Measurements from ENCODE around the gene RBM20. TPM values are rescaled to one million over a fixed set of nuclear protein-coding genes. Genes with fewer than 3 reads are reported as not detected.

The RBM20 gene
- total and polyA plus RNA-seq, 2 of the 13 experiments (the other 11 are each of a cell fraction or from before 2014, with no cell fraction given) = 0.02 to 0.22 TPM

DNA sequence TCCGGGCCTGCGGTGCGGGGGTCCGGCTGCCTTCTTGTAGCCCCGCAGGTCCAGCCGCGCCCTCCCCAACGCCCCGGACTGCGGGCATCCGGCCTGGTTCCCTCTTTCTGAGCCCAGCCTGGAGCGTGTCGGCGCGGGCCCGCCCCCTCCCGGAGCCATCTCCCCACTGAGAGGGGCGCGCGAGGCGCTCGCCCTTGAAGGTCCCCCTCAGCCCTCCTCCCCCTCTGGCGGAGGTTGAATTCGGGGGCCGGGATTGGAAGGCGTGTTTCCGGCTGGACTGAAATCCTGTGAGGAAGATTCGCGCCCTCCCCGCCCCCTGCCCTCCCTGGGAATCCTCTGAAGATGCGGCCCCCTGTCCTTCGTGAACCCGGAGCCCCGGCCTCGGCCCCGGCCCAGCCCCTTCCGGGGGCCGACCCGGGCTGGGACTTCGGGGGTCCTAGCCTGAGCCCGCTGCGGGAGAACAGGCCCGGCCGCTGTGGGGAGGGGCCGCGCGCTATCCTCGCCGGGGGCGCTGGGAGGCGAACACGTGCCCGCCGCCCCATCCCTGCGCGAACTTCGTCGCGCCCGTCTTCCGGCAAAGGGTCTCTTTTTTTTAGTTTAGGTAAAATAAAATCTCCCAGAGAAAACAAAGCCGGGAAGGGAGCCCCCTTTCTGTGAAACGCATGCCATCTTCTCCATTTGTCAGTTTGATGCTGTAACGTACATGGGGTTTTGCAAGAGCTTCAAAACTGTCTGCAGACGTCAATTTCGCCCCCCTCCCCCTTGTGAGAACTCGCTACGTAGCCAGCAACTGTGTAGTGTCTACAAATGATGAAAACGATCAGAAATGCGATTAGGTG is 228.2 kb downstream of the RBM20 start (continued):
- no peak for TF ChIP-seq MAZ (IDR thresholded peaks at IDR 0.05; ENCODE audit: borderline replicate concordance, low read depth, low read length)
- TF ChIP-seq MAZ (CRISPR knock-in tag; IDR thresholded peaks at IDR 0.05; ENCODE audit: low read depth) = 0 out of 2 replicates have a peak, but pooled peaks have one; percentile 36
- no peak; the same call in 1 of the 2 replicates for TF ChIP-seq PRDM15 (CRISPR knock-in tag; IDR thresholded peaks at IDR 0.05)
- TF ChIP-seq ZNF782 (CRISPR knock-in tag; IDR thresholded peaks at IDR 0.05; ENCODE audit: borderline replicate concordance) = no peak
- TF ChIP-seq KAT7 (CRISPR knock-in tag; IDR thresholded peaks at IDR 0.05; ENCODE audit: borderline replicate concordance) = no peak
- no peak for TF ChIP-seq PHF5A (CRISPR knock-in tag; IDR thresholded peaks at IDR 0.05; ENCODE audit: low read depth, unreplicated experiment)
- TF ChIP-seq, protein P1, sequence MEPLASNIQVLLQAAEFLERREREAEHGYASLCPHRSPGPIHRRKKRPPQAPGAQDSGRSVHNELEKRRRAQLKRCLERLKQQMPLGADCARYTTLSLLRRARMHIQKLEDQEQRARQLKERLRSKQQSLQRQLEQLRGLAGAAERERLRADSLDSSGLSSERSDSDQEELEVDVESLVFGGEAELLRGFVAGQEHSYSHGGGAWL (CRISPR knock-in tag; IDR thresholded peaks at IDR 0.05) = peak; percentile 79
- TF ChIP-seq KLF9 (CRISPR knock-in tag; IDR thresholded peaks at IDR 0.05; ENCODE audit: low read depth) = no peak
- TF ChIP-seq ZNF10 (CRISPR knock-in tag; IDR thresholded peaks at IDR 0.05; ENCODE audit: borderline replicate concordance, low read depth) = no peak
- peak; percentile 6; the same call in 1 of the 2 replicates for TF ChIP-seq HDAC2 (CRISPR knock-in tag; IDR thresholded peaks at IDR 0.05)
- TF ChIP-seq MTERF4 (CRISPR knock-in tag; IDR thresholded peaks at IDR 0.05) = no peak
- no peak for TF ChIP-seq THAP7 (CRISPR knock-in tag; IDR thresholded peaks at IDR 0.05)
- TF ChIP-seq, protein P2, sequence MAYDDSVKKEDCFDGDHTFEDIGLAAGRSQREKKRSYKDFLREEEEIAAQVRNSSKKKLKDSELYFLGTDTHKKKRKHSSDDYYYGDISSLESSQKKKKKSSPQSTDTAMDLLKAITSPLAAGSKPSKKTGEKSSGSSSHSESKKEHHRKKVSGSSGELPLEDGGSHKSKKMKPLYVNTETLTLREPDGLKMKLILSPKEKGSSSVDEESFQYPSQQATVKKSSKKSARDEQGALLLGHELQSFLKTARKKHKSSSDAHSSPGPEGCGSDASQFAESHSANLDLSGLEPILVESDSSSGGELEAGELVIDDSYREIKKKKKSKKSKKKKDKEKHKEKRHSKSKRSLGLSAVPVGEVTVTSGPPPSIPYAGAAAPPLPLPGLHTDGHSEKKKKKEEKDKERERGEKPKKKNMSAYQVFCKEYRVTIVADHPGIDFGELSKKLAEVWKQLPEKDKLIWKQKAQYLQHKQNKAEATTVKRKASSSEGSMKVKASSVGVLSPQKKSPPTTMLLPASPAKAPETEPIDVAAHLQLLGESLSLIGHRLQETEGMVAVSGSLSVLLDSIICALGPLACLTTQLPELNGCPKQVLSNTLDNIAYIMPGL (CRISPR knock-in tag; IDR thresholded peaks at IDR 0.05; ENCODE audit: borderline replicate concordance in 1 of 2, low read depth in 1 of 2) = 0 out of 4 replicates have a peak, but pooled peaks of 1 of the 2 experiments have one; percentile 52
- no peak for TF ChIP-seq ZNF17 (CRISPR knock-in tag; IDR thresholded peaks at IDR 0.05)
- TF ChIP-seq ZNF768 (CRISPR knock-in tag; IDR thresholded peaks at IDR 0.05) = no peak
- TF ChIP-seq, protein P3, sequence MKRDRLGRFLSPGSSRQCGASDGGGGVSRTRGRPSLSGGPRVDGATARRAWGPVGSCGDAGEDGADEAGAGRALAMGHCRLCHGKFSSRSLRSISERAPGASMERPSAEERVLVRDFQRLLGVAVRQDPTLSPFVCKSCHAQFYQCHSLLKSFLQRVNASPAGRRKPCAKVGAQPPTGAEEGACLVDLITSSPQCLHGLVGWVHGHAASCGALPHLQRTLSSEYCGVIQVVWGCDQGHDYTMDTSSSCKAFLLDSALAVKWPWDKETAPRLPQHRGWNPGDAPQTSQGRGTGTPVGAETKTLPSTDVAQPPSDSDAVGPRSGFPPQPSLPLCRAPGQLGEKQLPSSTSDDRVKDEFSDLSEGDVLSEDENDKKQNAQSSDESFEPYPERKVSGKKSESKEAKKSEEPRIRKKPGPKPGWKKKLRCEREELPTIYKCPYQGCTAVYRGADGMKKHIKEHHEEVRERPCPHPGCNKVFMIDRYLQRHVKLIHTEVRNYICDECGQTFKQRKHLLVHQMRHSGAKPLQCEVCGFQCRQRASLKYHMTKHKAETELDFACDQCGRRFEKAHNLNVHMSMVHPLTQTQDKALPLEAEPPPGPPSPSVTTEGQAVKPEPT (CRISPR knock-in tag; IDR thresholded peaks at IDR 0.05; ENCODE audit: low read depth) = no peak
- TF ChIP-seq, protein P4, sequence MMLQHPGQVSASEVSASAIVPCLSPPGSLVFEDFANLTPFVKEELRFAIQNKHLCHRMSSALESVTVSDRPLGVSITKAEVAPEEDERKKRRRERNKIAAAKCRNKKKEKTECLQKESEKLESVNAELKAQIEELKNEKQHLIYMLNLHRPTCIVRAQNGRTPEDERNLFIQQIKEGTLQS (CRISPR knock-in tag; IDR thresholded peaks at IDR 0.05) = no peak
- TF ChIP-seq PCBP2 (optimal IDR thresholded peaks at IDR 0.05; ENCODE audit: low read depth, low read length, poor library complexity, severe bottlenecking) = no peak
